Renal cortex interstitium (tissue), 11 donors: Measurements from ENCODE around the gene WNT5A. TPM values are rescaled to one million over a fixed set of nuclear protein-coding genes. Genes with fewer than 3 reads are reported as not detected.

ENCODE experiments used
- DNase-seq, 11 donors: peaks; one replicate each; pipeline ENCODE4 v3.0.0-alpha.2; 2013; ENCODE audit warnings: low read depth in 9 of 11, low spot score in 4 of 11; ENCODE audit errors: extremely low read depth in 1 of 11
- polyA plus RNA-seq, 3 donors: library from polyadenylated mRNA; unstranded; fragments of 120-200 nt; gene quantifications; one replicate each; pipeline ENCODE4 v1.2.1, GENCODE V29; 2013; ENCODE audit not compliant: insufficient read length in 3 of 3

WNT5A gene
- polyA plus RNA-seq, 3 donors, result 31.6 to 44.3 (median 39.9) TPM

DNA sequence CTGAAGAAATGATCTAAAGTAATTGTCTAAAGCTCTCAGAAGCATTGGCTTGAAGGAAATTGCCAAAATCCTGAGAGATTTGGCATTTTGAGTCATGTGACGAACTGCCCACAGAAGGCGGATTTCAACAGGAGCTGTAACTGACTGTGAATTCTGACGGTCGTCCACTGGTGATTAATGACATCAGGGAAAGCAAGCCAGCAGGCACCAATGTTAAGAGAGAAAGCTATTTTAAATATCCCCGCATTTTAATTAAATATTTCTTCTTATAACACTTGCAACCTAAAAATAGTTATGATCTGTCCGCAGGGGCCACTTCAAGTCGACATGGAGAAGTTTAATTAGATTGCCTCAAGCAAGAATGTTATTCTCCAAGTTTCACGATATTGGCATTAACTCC lies 51.6 kb downstream of the WNT5A start:
- DNase-seq, result no peak

DNA sequence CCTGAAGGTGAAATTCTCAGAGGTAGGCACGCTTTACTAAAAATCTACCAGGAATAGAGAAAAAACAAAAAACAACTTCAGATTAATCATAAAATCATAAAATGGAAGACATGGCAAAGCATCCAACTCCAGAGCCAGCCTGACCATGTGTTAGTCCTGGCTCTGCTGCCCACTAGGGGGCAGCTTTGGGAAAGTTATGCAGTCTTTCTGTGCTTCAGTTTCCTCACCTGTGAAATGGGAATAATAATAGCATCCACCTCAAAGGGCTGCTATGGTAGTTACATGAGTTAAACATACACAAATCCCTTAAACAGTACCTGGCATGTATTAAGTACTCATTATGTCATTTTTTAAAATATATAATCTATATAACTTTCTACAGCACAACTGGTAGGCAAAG lies 52.3 kb downstream of the WNT5A start:
- no peak for DNase-seq

DNA sequence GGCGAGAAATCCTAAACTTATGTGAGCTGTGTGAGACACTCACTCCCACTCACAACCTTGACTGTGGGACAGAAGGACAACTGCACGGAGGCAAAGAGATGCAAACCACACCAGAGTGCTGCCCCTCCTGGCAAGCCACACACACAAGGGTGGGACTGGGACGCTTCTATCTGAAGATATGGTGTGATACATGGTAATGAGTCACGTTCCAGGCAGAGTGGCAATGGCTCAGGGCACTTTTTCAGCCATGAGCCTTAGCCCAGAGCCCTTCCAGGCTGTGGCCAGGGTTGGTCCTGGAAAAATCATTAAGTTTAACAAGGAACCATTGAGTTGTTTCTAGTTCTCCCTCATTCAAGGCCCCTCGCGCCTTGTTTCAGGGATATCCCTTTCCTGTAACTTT lies 56.1 kb downstream of the WNT5A start:
- DNase-seq, result no peak

DNA sequence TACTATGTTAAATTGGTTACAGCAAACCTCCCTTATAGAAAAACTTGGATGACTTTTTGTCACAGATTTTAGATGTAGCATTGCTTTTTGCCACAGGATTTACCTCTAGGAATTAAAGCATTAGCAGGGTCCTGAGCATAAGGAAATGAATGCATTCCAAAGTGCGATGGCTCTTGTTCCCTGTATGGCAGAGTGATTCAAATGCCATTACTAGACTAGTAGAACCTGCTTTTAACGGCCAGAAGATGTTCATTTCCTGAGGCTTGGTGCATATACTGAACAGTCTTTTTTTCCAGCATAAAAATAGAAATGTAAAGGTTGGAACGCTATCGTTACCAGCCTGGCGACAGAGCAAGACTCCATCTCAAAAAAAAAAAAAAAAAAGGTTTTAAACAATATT lies 59.4 kb downstream of the WNT5A start:
- DNase-seq, result peak in 2 of 11 donors; percentile 23 to 48

DNA sequence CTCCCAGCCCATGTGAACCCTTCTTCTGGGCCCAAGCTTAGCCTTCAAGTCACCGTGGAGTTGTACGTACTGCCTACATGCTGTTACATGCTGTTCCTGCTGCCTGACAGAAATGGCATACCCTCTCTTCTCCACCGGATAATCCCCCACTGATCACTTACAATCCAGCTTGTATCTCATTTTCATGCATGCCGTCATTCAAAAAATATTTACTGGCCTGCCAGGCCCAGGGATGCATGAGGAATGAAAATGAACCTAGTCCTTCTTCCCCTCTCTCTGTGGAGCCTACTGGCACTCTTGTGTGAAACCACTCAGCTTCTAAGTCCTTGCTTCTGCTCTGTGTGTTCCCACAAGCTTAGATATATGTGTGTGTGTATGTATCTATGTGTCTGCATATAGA lies 60.6 kb downstream of the WNT5A start:
- no peak for DNase-seq

DNA sequence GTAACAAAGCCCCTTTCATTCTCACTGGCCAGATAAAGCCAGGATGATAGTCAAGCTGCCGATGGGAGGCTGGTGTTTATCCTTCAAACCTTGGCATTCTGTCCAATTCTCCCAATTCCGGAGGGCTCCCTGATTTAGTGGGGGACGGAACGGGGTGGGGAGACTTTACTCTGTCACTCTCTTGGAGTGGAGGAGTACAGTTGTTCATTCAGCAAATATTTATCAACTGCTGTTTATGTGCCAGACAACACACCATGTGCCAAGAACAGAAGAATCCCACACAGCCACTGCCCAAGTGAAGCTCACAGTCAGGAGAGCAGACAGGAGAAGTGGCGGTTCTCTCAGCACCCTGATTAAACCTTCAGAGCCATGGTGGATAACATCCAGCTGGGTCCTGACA lies 63.3 kb downstream of the WNT5A start:
- no peak for DNase-seq

DNA sequence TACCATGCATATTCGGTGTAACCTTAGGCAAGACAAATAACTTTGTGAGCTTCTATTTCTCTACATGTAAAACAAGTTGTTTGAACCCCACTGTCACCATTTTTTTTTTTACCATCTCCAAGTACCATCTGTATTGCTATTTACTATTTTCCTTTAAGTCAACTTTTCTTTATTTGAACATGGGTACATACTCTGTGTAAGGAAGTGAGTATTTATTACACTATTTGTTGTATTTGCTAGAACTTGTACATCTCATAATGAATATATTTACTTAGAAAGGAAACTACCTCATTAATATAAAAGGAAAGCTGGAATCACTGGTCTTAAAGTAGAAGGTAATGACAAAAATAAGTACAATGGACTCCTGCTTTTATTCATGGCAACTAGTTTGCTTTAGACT lies 69.9 kb downstream of the WNT5A start:
- DNase-seq, result no peak

DNA sequence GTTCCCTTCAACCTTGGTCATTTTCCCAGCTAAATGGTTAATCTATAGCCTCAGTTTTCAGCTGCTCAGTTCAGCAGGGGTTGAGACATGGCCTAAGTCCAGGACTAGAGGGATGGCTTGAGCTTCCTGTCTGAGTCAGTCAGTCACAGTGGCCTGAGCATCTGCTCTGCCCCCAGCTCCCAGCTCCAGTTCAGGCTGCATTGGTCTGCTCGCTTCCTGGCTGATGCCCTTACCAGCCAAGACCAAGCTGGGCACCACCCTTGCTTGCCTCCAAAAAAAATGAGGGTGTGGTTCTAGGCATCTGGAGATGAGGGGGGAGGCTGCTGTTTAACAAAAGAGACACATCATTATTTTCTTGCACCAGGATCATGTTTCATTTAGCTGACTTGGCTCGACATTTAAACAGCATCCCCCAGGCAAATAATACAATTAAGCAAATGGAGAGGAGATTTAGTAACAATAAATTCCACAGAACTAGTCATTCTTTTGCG lies 70.7 kb downstream of the WNT5A start:
- no peak for DNase-seq
